ENCODE results near the gene SMAD1. TPM values are rescaled to one million over a fixed set of nuclear protein-coding genes. Genes with fewer than 3 reads are reported as not detected.

Gene SMAD1
- total and polyA plus RNA-seq, 2 of the 4 experiments (the other 2 are of a cell fraction), result 11.6 to 17.6 TPM

DNA sequence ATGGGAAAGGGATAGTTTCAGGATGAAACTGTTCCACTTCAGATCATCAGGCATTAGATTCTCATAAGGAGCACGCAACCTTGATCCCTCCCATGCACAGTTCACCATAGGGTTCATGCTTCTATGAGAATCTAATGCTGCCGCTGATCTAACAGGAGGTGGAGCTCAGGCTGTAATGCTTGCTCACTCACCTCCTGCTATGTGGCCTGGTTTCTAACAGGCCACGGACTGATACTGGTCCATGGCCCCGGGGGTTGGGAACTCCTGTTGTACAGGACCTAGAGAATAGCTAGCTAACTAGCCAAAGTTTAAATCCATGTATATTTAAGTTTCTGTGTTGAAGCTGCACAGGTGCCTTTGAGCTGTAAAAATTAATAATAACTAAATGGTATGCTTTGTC, 71.7 kb downstream of the SMAD1 start:
- no TSS peak for BruUV-seq (replicated peaks)
- TF ChIP-seq, protein P1, sequence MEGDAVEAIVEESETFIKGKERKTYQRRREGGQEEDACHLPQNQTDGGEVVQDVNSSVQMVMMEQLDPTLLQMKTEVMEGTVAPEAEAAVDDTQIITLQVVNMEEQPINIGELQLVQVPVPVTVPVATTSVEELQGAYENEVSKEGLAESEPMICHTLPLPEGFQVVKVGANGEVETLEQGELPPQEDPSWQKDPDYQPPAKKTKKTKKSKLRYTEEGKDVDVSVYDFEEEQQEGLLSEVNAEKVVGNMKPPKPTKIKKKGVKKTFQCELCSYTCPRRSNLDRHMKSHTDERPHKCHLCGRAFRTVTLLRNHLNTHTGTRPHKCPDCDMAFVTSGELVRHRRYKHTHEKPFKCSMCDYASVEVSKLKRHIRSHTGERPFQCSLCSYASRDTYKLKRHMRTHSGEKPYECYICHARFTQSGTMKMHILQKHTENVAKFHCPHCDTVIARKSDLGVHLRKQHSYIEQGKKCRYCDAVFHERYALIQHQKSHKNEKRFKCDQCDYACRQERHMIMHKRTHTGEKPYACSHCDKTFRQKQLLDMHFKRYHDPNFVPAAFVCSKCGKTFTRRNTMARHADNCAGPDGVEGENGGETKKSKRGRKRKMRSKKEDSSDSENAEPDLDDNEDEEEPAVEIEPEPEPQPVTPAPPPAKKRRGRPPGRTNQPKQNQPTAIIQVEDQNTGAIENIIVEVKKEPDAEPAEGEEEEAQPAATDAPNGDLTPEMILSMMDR (conservative IDR thresholded peaks at IDR 0.05; ENCODE audit: low read depth, low read length), result no peak
- TF ChIP-seq, protein P2, sequence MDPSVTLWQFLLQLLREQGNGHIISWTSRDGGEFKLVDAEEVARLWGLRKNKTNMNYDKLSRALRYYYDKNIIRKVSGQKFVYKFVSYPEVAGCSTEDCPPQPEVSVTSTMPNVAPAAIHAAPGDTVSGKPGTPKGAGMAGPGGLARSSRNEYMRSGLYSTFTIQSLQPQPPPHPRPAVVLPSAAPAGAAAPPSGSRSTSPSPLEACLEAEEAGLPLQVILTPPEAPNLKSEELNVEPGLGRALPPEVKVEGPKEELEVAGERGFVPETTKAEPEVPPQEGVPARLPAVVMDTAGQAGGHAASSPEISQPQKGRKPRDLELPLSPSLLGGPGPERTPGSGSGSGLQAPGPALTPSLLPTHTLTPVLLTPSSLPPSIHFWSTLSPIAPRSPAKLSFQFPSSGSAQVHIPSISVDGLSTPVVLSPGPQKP (IDR thresholded peaks at IDR 0.05; ENCODE audit: borderline replicate concordance, low read depth, low read length), result no peak
- TF ChIP-seq FOS (IDR thresholded peaks at IDR 0.05; ENCODE audit: low read depth, low read length) (no peak), MXI1 (IDR thresholded peaks at IDR 0.05; ENCODE audit: borderline replicate concordance, low read depth, low read length) (no peak), SMC3 (IDR thresholded peaks at IDR 0.05; ENCODE audit: low read depth, low read length) (no peak), CEBPB (IDR thresholded peaks at IDR 0.05; ENCODE audit: low read depth, low read length) (no peak), BHLHE40 (IDR thresholded peaks at IDR 0.05; ENCODE audit: low read depth, low read length) (no peak), RAD21 (IDR thresholded peaks at IDR 0.05; ENCODE audit: low read length) (no peak)
- TF ChIP-seq, protein P3, sequence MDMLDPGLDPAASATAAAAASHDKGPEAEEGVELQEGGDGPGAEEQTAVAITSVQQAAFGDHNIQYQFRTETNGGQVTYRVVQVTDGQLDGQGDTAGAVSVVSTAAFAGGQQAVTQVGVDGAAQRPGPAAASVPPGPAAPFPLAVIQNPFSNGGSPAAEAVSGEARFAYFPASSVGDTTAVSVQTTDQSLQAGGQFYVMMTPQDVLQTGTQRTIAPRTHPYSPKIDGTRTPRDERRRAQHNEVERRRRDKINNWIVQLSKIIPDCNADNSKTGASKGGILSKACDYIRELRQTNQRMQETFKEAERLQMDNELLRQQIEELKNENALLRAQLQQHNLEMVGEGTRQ (IDR thresholded peaks at IDR 0.05; ENCODE audit: low read depth, low read length), result no peak
- no peak overlapping the region for H3K56ac ChIP-seq (ENCODE audit: extremely low read depth, insufficient read depth, low read length)
- dilution Hi-C loops (cut with HindIII; ENCODE audit: low sequenced_read_pairs, unreplicated experiment), result no loop called here
- H2BK15ac ChIP-seq (ENCODE audit: low read depth, low read length), result no peak overlapping the region
- H4K91ac ChIP-seq (ENCODE audit: insufficient read depth, low read depth, low read length), result no peak overlapping the region
- no peak overlapping the region for H3K4me2 ChIP-seq (ENCODE audit: low read depth, low read length)
- no peaks in the 10 kb centered on the region for H3K27me3 ChIP-seq (ENCODE audit: control insufficient read depth, insufficient read depth, low read length)
- H2AK5ac ChIP-seq (ENCODE audit: low read depth, low read length), result no peak overlapping the region
- H2BK5ac ChIP-seq (ENCODE audit: low read depth, low read length, poor library complexity, severe bottlenecking), result no peak overlapping the region
- ChIA-PET CTCF (interaction anchor here (0.6 to 1.0 kb wide), 2 partner anchors 308 to 1033 kb away, joined by 3 to 5 read pairs; no protein-coding TSS in a partner anchor), POLR2A (ENCODE audit: unreplicated experiment) (no interaction called here)
- H2BK120ac ChIP-seq (ENCODE audit: low read depth, low read length), result no peak overlapping the region
- no peaks in the 10 kb centered on the region for H3K79me1 ChIP-seq (ENCODE audit: low read depth in 1 of 2, low read length in 2 of 2)
- H2AK9ac ChIP-seq (replicated peaks; ENCODE audit: low read depth, low read length, poor library complexity), result no peak overlapping the region
- no peak overlapping the region for H3K23ac ChIP-seq (ENCODE audit: low read depth, low read length)
- in situ Hi-C loops (cut with MboI; ENCODE audit: low sequenced_read_pairs), result loop anchor here (5.0 kb wide), 1 partner anchor 316 kb away; no protein-coding TSS in a partner anchor
- no CpG with 5 or more reads among the region's 4 CpGs for WGBS, 2 experiments (ENCODE audit: extremely low coverage in 2 of 2, insufficient read length in 1 of 2)
- H4K8ac ChIP-seq (ENCODE audit: low read depth in 2 of 2, low read length in 2 of 2), result no peak overlapping the region
- H3K4me1 ChIP-seq (ENCODE audit: control insufficient read depth, insufficient read depth, low read length), result no peaks in the 10 kb centered on the region
- H3K9me1 ChIP-seq (ENCODE audit: insufficient read depth, low read length), result no peaks in the 10 kb centered on the region
- H3K9me3 ChIP-seq (ENCODE audit: control insufficient read depth, insufficient read depth, low read length), result no peaks in the 10 kb centered on the region
- H3K18ac ChIP-seq (ENCODE audit: low read depth, low read length), result no peak overlapping the region
- no peak overlapping the region for H3K27ac ChIP-seq (ENCODE audit: insufficient read depth, low read length)
- no peak overlapping the region for H3K4me3 ChIP-seq (ENCODE audit: insufficient read depth, low read depth, low read length)
- ATAC-seq (ENCODE audit: low read depth), result no peak
- no peak overlapping the region for H4K5ac ChIP-seq (ENCODE audit: low read depth, low read length)
- H3K4ac ChIP-seq (ENCODE audit: low read depth, low read length), result no peak overlapping the region
- no peak overlapping the region for H2BK20ac ChIP-seq (ENCODE audit: low read depth, low read length)
- intact Hi-C loops (cut with micrococcal nuclease), result loop anchor here (10.0 kb wide), 1 partner anchor 159 kb away; no protein-coding TSS in a partner anchor
- H3K9ac ChIP-seq (ENCODE audit: low read depth, low read length), result no peak overlapping the region
- peaks cover 9% of the 10 kb centered on the region for H3K36me3 ChIP-seq (ENCODE audit: control insufficient read depth, insufficient read depth, low read length)
- H4K20me1 ChIP-seq (ENCODE audit: insufficient read depth, low read length), result no peaks in the 10 kb centered on the region
- no peak overlapping the region for H2AFZ ChIP-seq (replicated peaks; ENCODE audit: low read length, poor library complexity)
- no peak for DNase-seq
- no peak overlapping the region for H3K14ac ChIP-seq (replicated peaks; ENCODE audit: low read depth, low read length)
